DOHH2 (cell line): ENCODE results near the gene CHCHD3.

Experiments used
- H3F3A ChIP-seq: fragments of 200-600 bp; sonication (generic), shearing (Covaris generic); 2 replicates; pipeline ENCODE4 v1.6.0; 2016; ENCODE audit warnings: antibody characterized with exemption, mild to moderate bottlenecking; ENCODE audit not compliant: control insufficient read depth, insufficient read depth
- H3K27ac ChIP-seq: fragments of 200-600 bp; sonication (generic); 2 replicates; pipeline ENCODE4 v1.5.1; 2014; ENCODE audit warnings: low read depth, mild to moderate bottlenecking, low read length, moderate library complexity
- H3K27me3 ChIP-seq: fragments of 200-600 bp; sonication (generic); 2 replicates; pipeline ENCODE4 v1.6.1; 2014; ENCODE audit warnings: mild to moderate bottlenecking, low read length, mixed read lengths; ENCODE audit not compliant: control insufficient read depth
- H3K36me3 ChIP-seq: fragments of 200-600 bp; sonication (generic); 2 replicates; pipeline ENCODE4 v1.6.1; 2014; ENCODE audit warnings: mild to moderate bottlenecking, low read length, moderate library complexity, mixed read lengths; ENCODE audit not compliant: control insufficient read depth
- H3K4me1 ChIP-seq: fragments of 200-600 bp; sonication (generic); 2 replicates; pipeline ENCODE4 v1.6.1; 2014; ENCODE audit warnings: mild to moderate bottlenecking, low read length, mixed read lengths; ENCODE audit not compliant: control insufficient read depth
- H3K4me2 ChIP-seq: fragments of 200-600 bp; sonication (generic); 2 replicates; pipeline ENCODE4 v1.6.0; 2014; ENCODE audit warnings: mild to moderate bottlenecking, low read length, moderate library complexity
- H3K4me3 ChIP-seq: fragments of 200-600 bp; sonication (generic); 2 replicates; pipeline ENCODE4 v1.5.1; 2014; ENCODE audit warnings: mild to moderate bottlenecking, low read length, mixed read lengths
- H3K79me2 ChIP-seq: fragments of 200-600 bp; sonication (generic); 2 replicates; pipeline ENCODE4 v1.6.1; 2014; ENCODE audit warnings: mild to moderate bottlenecking, low read length, mixed read lengths; ENCODE audit not compliant: control insufficient read depth
- H3K9me2 ChIP-seq: fragments of 200-600 bp; sonication (generic); replicated peaks from 2 replicates; pipeline ENCODE4 v1.6.1; 2014; ENCODE audit warnings: mild to moderate bottlenecking, low read length, mixed read lengths; ENCODE audit not compliant: control insufficient read depth
- H3K9me3 ChIP-seq: fragments of 200-600 bp; sonication (generic); 2 replicates; pipeline ENCODE4 v1.6.1; 2014; ENCODE audit warnings: antibody characterized with exemption, low read length, mixed read lengths; ENCODE audit not compliant: control insufficient read depth, insufficient read depth
- H4K20me1 ChIP-seq: fragments of 200-600 bp; sonication (generic); 2 replicates; pipeline ENCODE4 v1.6.0; 2014; ENCODE audit warnings: low read depth, mild to moderate bottlenecking, antibody characterized with exemption, low read length, moderate library complexity; ENCODE audit not compliant: control insufficient read depth, insufficient read depth
- CTCF ChIP-seq: fragments of 200-600 bp; sonication (generic); IDR thresholded peaks from one replicate; pipeline ENCODE4 v1.5.1; 2014; ENCODE audit warnings: antibody characterized with exemption, mild to moderate bottlenecking, low read depth, low read length; ENCODE audit not compliant: poor library complexity, severe bottlenecking
- EZH2phosphoT487 ChIP-seq: fragments of 200-600 bp; sonication (generic); IDR thresholded peaks from 2 replicates; pipeline ENCODE4 v1.6.1; 2017; ENCODE audit warnings: borderline replicate concordance, mild to moderate bottlenecking, antibody characterized with exemption, low read length, moderate library complexity, mixed read lengths

The CHCHD3 gene

DNA sequence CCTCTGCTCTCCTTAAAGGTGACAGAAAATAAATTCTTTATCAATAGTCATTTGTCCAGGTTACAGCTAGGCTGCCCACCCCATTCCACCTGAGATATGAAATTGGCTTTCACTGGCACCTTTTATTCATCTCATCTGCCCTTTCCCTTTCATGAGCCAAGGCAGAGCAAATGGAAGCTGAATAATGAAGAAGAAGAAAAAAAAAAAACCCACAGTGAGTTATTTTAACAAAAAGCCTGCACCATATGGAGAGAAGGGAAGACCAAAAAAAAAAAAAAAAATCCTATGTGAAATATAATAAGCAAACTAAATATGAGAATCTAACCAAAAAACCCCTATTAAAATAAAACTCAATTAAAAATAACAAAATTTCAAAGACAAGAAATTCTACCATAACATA lies 59.2 kb downstream of the CHCHD3 start:
- Histone ChIP-seq H3K36me3 (peaks cover 22% of the 10 kb centered on the region), H3K27me3 (no peaks in the 10 kb centered on the region), H3K4me1 (no peaks in the 10 kb centered on the region), H3K9me3 (no peaks in the 10 kb centered on the region), H3K9me2 (no peaks in the 10 kb centered on the region), H3K27ac (no peak overlapping the region), H3K4me3 (no peak overlapping the region), H4K20me1 (no peaks in the 10 kb centered on the region), H3K4me2 (no peak overlapping the region), H3K79me2 (peaks cover 16% of the 10 kb centered on the region), H3F3A (no peaks in the 10 kb centered on the region)
- TF ChIP-seq EZH2phosphoT487, result no peak
- TF ChIP-seq CTCF, result no peak

GRCh38 chr7:133021196-133021595 lies 60.7 kb downstream of the CHCHD3 start:
- Histone ChIP-seq H3K4me1 (no peaks in the 10 kb centered on the region), H3K27ac (no peak overlapping the region)

GRCh38 chr7:133020496-133020895 lies 61.4 kb downstream of the CHCHD3 start:
- Histone ChIP-seq H3F3A (no peaks in the 10 kb centered on the region), H3K27ac (no peak overlapping the region), H3K27me3 (no peaks in the 10 kb centered on the region), H3K4me3 (no peak overlapping the region), H3K4me1 (no peaks in the 10 kb centered on the region), H3K79me2 (peaks cover 14% of the 10 kb centered on the region), H3K4me2 (no peak overlapping the region), H3K36me3 (peaks cover 29% of the 10 kb centered on the region), H3K9me2 (no peaks in the 10 kb centered on the region), H4K20me1 (no peaks in the 10 kb centered on the region), H3K9me3 (no peaks in the 10 kb centered on the region)
- no peak for TF ChIP-seq CTCF
- no peak for TF ChIP-seq EZH2phosphoT487

More at GRCh38 chr7:133021196-133021595, 60.7 kb downstream of the CHCHD3 start:
- Histone ChIP-seq H3K36me3 (peaks cover 23% of the 10 kb centered on the region), H3K4me3 (no peak overlapping the region), H3K9me3 (no peaks in the 10 kb centered on the region), H3K4me2 (no peak overlapping the region), H4K20me1 (no peaks in the 10 kb centered on the region), H3F3A (no peaks in the 10 kb centered on the region), H3K9me2 (no peaks in the 10 kb centered on the region), H3K27me3 (no peaks in the 10 kb centered on the region), H3K79me2 (peaks cover 13% of the 10 kb centered on the region)
- TF ChIP-seq EZH2phosphoT487 (no peak), CTCF (no peak)

DNA sequence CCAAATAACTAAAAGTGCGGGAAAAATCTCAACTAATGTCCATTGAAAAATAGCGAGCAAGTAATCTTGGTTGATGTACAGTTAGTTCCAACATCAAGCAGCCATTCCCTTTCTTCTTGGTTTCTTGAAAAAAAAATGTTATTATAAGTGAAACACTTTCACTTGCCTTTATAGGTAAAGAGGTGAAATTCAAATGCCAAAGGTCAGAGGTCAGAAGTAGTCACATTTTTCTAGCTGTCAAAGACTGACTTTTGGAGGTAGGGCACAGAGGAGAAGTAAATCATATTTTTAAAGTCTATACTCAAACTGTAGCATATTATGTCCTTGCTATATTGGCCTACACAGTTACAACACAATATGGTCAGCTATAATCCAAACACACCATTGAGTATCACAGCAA lies 62.3 kb downstream of the CHCHD3 start:
- Histone ChIP-seq H3F3A (no peaks in the 10 kb centered on the region), H3K4me1 (no peaks in the 10 kb centered on the region), H3K79me2 (peaks cover 13% of the 10 kb centered on the region), H3K27me3 (no peaks in the 10 kb centered on the region), H3K36me3 (peaks cover 30% of the 10 kb centered on the region), H4K20me1 (no peaks in the 10 kb centered on the region), H3K9me2 (no peaks in the 10 kb centered on the region), H3K4me3 (no peak overlapping the region), H3K4me2 (no peak overlapping the region), H3K9me3 (no peaks in the 10 kb centered on the region), H3K27ac (no peak overlapping the region)
- TF ChIP-seq EZH2phosphoT487, result no peak
- no peak for TF ChIP-seq CTCF
